DMS153 treated with DMSO at 0.1 percent for 48 hours (cell line): ENCODE results near the gene ANKRD28.

ENCODE experiments used
- DNase-seq: peaks from one replicate; lab custom pipeline; 2025; ENCODE audit not compliant: unreplicated experiment; lab: John Stamatoyannopoulos, UW

Gene ANKRD28

DNA sequence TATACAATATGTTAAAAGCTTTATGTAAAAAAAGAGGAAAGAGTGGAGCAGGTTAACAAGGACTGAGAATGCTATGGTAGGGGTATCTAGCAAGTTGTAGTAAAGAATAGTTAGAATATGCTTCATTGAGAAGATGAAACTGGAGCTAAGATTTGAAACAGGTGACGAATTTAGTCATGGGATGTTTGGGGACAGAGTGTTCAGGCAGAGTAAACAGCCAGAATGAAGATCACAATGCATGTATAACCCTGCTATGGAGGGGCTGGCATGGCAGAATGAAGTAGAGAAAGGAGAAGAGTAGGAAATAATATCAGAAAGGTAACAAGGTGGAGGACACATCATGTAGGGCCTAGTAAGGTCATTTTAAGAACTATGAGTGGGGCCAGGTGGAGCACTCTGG lies 124.2 kb downstream of the ANKRD28 start:
- DNase-seq, result no peak

DNA sequence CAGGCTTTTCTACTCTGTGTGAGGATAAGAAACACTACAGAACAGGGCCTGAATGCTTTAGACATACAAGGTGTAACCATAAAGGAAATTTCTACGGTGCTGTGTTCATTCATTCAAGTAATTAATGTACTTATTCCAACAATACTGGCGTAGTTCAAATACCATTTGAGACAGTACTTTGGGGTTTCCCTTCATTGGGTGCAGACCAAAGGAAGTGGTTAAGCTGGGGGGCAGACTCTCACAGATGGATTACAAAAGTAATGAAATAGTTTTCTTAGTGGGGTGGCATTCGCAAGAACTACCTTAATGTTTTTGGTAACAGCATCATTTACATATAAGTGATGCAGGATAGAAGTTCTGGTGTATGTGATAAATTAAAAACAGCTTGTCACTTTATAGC lies 130.3 kb downstream of the ANKRD28 start:
- DNase-seq, result no peak

DNA sequence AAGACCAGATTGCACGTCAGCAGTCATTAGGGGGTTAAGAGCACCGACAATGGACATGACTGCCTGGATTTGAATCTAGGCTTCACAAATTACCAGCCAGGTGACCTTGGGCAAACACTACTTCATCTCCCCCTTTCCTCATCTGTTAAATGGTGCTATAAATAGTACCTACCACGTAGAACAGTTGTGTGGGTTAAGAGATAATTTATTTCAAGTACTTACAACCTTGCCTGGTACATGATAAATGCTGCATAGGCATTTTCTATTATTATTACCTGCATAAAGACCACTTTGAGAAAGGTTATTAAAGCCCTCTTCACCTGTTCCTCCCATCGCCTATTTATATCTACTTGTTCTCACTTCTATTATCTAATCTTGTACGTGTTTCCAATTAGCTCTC lies 131.5 kb downstream of the ANKRD28 start:
- no peak for DNase-seq

DNA sequence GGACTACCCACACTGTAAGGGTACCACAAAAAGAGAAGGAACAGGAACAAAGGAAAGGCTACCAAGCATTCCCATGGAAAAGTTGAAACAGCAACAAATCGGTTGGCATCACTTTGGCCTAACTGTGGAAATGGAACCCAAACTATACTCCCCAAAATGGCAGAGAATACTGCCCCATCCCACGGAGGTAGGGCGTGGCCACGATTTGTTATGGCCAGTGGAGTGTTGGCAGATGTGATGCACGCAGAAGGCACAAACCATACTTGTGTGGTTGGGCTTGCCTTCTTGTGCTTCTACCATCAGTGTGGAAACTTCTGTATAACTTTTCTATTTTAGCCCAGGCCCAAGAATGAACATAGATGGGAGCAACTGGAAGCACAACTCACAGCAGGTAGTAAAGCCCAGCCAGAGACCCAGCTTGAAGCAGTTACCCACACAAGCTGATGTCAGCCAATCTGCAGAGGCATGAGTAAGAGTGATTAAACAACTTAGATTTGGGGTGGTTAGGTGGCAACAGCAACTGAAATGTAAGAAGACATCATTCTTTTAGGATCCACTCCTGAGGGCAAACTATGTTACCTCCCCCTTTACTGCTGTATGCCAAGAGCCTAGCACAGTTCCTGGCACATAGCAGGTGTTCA lies 132.1 kb downstream of the ANKRD28 start:
- DNase-seq, result no peak

DNA sequence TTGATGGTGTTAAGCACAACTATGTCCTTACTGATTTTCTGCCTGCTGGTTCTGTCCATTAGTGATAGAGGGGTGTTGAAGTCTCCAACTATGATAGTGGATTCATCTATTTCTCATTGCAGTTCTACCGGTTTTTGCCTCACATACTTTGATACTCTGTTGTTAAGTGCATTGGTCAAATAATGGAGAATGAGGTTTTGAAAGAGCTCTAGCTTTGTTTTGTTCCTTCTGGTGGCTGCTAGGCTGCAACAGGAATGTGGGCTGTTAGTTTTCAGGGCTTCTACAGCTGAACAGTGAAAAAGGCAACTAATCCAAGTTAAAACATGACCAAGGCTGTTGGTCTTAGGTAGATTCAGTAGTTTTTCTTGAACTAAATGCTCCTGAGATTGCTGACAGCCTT lies 133.6 kb downstream of the ANKRD28 start:
- no peak for DNase-seq

DNA sequence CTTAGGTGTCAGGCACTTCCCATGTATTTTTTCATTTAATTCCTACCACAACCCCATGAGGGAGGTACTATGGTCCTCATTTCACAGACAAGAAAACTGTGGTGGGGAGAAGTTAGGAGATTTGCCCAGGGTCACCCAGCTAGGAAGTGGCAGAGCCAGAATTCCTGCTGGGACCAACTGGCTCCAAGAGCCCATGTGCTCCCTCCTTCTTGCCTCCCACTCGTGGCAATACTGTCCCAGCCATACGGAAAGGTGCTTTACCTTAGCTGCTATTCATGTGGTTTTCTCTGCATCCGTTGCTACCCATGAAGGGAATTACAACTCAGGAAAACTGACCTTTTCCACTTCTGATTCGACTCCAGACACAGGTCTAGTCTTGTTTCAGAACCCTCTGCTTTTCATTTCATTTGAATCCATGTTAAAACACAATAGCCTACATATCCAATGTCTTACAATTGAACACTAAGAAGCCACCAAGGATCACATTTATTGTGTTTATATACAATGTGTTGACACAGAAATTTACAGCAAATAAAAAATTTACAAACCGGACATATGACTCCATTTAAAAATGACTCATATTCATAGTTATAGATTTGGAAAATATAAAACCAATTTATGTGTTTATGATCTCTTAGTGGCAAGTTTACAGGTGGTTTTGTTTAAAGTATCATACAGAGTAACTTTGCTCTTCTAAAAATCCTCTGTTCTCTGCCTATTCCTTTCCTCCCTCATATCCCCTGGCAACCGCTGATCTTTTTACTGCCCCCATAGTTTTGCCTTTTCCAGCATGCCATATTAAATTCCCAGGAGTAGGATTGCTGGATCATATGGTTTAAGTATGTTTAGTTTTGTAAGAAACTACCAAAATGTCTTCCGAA lies 137.5 kb downstream of the ANKRD28 start:
- DNase-seq, result no peak

DNA sequence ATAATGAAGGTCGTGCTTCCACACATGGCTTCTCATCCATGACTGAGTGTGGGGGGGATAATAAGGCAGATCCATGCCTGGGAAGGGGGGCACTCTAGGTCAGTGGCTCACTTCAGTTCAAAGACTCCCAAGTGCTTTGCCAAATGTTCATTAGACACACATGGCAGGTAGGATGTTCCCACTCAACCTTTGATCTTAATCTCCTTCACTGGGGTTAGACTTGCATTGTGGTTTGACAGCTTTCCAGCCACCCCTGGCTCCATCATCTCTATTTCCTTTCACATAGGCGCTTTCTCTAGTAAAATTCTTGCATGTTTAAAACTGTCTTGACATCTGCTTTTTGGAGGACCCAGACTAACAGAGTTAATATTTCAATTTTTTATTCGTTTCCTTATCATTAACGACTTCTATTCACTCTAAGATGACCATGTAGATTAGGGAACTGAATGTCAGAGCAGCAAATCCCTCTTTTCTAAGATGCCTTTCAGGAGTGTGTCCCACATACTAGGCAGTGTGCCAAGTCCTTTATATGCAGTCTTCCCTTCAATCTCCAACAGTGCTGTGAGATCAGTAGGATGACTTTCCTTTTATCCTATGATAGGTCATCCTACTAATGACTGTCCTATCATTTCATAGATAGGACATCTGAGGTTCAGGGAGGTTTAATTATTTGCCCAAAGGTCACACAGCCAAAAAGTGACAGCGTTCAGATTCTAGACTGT lies 138.4 kb downstream of the ANKRD28 start:
- no peak for DNase-seq

DNA sequence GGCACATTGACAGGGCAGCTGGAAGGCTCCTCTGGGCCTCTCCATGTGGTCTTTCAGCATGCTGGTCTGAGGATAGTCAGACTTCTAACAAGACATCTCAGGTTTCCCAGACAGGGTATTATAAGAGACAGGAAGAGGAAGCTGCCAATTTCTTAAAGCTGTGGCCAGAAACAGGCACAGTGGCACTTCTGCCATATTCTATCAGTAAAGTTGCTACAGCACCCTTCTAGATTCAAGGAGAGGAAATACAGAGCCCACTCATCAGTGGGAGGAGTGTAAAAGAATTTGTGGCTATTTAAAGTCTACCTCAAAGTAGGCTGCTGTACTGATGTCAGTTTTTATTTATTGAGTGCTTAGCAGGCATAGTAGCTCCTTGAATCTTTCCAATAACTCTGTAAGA lies 140.8 kb downstream of the ANKRD28 start:
- DNase-seq, result no peak

DNA sequence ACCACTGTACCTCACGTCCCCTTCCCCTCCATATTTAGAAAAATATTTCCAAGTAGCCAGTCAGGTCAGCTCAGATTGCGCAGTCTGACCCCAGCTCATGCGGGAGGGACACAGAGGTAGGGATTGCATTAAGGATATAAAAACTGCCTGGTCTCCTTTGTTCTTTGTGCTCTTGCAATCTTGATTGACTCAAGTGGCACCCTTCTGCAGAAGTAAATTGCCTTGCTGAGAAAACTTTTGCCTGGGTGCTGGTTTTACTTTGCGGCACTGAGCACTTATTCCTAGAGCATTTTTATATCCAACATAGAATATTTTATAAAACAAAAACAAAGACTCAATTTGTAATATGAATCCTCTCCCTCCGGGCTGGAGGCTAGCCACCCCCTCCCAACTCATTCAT lies 141.4 kb downstream of the ANKRD28 start:
- no peak for DNase-seq

DNA sequence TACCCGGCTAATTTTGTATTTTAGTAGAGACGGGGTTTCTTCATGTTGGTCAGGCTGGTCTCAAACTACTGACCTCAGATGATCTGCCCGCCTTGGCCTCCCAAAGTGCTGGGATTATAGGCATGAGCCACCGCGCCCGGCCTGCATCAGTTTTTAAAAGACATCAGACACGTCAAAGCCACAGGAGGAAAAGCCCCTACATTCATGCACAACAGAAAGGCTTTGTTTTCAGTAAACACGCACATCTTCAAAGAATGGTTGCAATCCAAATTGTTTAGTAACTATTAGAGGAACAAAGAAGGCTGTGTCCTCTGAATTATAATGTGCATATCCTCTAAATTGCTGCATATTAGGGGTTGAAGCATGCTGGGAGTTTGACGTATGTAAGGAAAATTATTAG lies 142.9 kb downstream of the ANKRD28 start:
- DNase-seq, result no peak

DNA sequence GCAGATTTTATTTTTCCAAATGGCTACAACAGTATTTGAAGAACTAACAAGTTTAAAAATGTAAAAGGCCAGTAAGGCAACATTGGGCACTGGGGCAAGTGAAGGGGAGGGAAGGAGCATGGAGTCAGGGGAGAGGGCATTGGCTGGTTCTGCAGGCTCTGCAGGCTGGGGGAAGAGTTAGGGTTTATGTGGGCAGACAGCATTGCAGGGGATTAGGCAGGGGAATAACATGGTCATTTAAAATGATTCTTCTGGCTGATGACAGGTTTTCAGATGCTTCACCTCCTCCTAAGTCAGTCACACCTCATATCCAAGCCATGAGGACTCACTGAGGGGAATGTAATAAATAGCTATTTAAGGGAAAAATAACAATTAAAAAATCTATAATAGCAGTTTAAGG lies 143.7 kb downstream of the ANKRD28 start:
- no peak for DNase-seq

DNA sequence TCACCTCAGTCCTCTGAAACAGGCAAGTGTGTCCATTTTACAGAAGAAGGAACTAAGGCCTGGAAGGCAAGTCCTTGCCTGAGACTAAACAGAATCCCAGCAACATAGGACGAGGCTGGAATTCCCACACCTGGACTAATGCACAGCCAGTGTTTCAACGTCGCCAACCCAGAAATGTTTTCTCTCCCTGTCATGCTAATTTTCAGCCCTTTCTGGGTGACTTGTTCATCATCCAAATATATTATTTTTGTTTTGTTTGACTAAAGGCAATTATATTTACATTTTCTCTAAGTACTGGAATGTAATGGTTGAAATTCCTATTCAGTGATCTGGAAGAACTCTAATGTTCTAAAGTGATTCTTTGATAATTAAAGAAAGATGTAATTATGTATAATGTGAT lies 144.5 kb downstream of the ANKRD28 start:
- DNase-seq, result no peak

DNA sequence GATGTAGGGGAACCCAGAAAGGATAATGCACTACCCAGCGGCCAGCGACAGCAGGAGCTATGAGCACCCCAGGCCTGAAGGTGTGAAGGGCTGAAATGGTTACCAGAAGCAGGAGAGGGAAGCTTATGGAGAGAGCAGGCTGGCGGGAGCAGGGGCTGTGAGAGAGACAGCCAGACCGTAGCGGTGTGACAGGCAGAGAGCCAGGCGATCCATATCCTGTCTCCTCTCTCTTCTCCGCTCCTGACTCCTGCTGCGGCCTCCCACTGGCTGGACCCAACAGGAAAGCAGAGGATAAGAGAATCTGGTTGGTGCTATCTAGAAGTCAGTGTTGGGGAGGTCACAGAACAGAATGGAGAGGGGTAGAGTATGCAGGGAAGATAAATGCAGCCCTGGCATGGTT lies 146.4 kb downstream of the ANKRD28 start:
- DNase-seq, result no peak

DNA sequence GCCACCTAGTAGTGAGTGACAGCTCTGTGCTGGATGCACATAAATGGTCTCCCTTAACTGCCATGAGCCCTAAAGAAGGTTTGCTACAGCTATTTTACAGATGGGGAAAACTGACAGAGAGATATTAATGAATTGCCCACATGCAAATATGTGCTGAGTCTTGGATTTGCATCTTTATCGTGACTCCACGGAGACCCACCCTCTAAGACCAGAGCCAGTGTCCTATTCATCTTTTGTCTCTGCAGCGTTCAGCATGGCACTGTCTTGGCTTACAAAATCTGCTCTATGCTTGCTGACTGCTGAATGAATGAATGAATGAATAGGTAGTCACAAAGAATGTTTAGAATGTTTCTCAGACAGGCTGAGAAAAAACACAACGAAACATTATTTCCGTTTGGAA lies 147.9 kb downstream of the ANKRD28 start:
- no peak for DNase-seq

DNA sequence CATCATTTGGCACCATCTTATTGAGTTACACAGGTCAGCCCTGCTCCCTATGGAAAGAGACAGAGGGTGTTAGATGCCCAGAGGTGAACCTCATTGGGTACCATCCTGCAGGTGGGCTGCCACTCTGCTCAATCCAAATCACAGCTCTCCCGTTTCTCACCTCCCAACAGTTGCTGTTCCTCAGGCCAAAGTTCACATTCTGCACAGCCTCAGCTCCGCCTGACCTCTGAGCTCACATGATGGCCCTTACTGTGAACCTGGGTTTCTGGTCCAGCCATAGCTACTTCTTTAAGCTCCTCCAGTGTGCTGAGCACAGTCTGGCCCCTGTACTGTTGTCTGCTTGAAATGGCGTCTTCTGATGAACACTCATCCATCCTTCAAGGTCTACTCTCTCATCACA lies 148.4 kb downstream of the ANKRD28 start:
- DNase-seq, result no peak

DNA sequence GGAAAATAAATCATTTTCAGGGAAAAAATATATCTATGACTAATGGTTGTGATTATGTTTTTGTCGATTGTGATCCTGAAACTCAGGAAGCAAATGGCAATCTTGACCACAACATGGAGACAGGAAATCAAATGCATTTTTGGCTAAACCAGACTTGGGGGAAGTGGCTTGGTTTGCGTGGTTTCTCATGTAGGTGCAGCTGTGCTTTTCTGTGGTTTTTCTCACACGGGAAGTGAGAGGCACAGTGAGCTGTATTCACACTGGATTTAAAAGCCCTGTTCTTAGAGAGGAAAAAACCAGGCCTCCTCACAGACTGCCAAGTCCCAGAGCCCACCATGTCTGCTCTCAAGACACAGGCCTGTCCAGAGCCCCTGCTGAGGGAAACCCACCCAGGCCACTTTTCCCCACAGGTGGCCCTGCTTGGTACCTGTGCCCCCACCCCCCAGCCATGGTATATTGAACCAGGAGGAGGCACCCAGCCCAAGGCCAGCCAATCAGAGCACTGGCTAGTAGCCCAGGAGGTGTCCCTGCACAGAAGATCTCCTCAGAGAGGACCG lies 150.1 kb downstream of the ANKRD28 start:
- no peak for DNase-seq

DNA sequence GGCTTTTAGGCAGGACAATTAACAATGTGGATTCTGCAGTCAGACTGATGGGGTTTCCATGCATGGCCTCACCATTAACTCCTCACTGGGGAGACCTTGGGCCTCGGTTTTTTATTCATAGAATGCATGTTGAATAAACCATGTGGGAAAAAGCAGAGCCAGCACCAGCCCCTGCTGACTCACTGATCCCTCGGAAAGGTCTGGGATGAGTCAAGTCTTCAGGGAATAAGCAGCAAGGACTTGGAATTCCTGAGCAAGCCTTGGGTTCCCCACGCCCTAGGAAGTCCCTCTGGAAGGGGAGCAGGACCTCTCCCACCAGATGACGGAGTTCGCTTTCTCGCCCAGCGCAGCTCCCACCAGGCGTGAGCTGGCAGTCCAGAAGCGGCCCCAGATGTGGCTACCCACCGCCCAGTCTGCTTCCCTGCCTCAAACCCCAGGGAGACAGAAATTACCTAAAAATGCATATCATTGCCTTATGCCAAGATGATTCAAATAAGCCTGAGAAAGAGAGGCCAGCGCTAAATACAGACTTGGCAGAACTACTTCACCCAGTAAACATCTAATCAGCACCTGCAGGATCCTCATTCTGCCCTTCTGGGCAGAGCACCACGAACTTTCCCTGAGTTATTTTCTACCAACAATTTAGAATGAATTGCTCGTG lies 150.8 kb downstream of the ANKRD28 start:
- no peak for DNase-seq

DNA sequence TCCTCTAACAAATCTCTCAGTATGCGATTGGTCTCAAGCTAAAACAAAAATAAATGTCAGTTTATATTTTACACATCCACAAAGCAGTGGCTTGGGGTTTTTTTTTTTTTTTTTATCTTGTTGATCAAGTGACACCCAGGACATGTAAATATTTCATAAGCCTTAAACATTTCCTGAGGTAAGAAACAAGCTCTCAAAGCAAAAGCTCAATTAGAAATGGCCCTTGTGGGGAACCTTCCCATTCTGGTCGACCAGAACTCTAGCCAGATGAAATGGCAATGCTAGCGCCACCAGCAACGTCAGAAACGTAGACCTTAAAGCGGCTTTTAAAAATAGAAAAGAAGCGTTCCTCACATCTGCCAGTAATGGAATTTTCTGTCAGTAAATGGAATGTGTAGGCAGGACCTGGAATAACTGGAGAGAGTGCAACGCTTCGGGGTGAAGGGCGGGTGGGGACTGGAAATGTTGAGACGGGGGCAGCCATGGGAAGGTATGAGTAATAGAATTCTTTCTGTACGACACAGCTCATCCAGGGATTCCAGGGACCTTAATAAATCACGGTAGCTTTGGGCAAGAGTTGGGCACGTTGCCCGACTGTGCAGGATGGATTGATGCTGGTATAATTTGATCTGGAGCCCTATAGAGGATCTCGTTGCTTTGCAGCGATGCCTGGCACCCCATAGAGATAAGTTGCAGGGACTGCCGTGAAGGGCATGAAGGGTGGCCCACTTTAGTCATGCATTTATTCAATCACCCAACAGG lies 151.9 kb downstream of the ANKRD28 start:
- no peak for DNase-seq

DNA sequence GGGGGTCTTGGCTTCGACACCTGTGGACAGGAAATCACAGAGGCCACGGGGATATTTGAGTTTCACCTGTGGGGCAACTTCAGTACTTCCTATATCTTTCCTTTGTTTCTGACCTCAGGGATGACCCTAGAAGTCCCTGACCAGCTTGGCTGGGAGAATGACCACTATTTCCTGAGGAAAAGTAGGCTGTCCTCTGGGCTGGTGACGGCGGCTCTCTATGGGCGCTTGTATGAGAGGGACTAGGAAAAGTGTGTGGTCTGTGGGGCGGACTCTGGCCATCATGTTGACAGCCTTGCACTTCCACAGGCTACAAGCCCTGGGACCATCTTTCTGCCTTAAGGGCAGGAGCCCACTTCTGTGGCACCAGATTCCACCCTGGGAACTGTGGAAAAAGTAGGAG lies 152.5 kb downstream of the ANKRD28 start:
- no peak for DNase-seq

DNA sequence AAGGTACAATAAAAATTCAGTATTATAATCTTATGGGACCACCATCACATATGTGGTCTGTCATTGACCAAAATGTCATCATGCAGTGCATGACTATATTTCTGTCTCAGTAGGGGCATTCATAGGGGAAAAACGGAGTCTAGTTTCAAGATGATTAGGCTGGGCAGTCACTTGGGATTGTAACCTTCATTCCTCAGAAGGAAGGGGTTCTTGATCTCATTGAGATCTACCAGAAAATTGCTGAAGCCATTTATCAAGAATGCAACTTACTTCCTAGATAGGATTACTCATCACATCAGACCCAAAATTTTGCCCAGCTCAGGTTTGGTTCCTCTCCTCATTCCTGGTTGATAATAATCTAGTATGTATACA lies 158.9 kb downstream of the ANKRD28 start:
- no peak for DNase-seq
